GM12872 (cell line): Measurements from ENCODE around the gene SEC23IP.

Source experiments
- CTCF ChIP-seq: IDR thresholded peaks from 3 replicates; pipeline ENCODE4 v1.5.1; 2011; ENCODE audit warnings: low read depth, mild to moderate bottlenecking, low read length, moderate library complexity; ENCODE audit not compliant: insufficient read depth

SEC23IP gene

GRCh38 chr10:119871881-119872609, 20.5 kb upstream of the SEC23IP start:
- no peak for TF ChIP-seq CTCF

GRCh38 chr10:119872610-119872859, 20.0 kb upstream of the SEC23IP start, which contains the start of gene MCMBP:
MCMBP (minus strand) TSS chr10:119872843; CDS start chr10:119872584, 259 bp downstream.
- TF ChIP-seq CTCF = no peak

GRCh38 chr10:119872860-119873681, 19.5 kb upstream of the SEC23IP start:
- TF ChIP-seq CTCF = no peak

- no peak for TF ChIP-seq CTCF
Observed at GRCh38 chr10:119878524-119878923, 14.0 kb upstream of the SEC23IP start.

- no peak for TF ChIP-seq CTCF
Observed at GRCh38 chr10:119893074-119893473, 544 bp downstream of the SEC23IP start.

- no peak for TF ChIP-seq CTCF
Observed at GRCh38 chr10:119893845-119894427, 1.4 kb downstream of the SEC23IP start.

- TF ChIP-seq CTCF = no peak
Observed at GRCh38 chr10:119896061-119896655, 3.6 kb downstream of the SEC23IP start.
